A204.1 (cell line): ENCODE data around the gene SRBD1.

Experiments used
- FAIRE-seq: peaks from 2 replicates; lab custom pipeline; 2012; peaks lifted over from hg19 to GRCh38; lab: Jason Lieb, UNC

Gene SRBD1

DNA sequence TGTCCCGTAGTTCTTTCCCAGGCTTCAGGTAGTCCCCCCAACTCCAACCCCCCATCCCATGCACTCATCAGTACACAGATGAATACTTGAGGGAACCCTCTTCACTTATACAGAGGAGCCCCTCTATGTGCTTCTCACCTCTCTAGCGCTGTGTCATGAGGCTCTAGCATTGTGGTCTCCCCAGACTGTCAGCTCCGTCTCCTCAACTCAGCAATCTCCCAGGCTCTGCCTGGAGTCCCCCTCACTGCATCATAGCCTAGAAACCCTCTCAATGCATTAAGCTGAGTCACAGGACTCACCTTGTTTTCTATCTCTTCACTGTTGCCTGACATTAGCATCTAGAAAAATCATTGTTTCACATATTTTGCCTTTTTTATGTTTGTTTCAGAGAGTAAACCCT lies 20.3 kb upstream of the SRBD1 start:
- FAIRE-seq: no peak

DNA sequence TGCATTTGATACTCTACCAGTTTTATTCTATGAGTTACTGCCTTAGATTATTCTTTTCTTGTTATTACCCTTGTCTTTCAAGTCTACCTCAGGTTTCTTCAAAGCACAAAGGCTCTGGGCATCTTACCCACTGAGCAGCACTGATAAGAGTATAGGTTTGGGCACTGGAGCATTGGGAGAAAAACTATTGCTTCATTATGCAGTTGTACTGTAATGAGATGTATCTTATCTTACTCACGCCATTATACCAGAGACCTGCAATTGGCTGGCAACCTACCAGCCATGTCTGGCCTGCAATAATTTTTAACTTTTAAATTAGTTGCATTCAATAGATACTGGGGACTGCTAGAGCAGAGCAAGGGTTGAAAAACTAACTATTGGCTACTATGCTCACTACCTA lies 18.9 kb upstream of the SRBD1 start:
- no peak for FAIRE-seq

DNA sequence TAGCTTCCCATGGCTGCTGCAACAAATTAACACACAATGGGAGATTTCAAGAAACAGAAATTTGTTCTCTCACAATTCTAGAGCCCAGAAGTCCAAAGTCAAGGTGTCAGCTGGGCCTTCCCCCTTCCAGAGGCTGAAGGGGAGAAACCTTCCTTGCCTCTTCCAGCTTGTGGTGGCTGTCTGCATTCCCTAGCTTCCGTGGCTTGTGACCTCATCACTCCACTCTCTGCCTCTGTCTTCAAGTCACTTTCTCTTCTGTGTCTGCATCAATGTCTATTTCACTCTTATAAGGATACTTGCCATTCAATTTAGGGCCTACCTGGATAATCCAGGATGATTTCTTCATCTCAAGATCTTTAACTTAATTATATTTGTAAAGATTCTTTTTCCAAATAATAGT lies 16.8 kb upstream of the SRBD1 start:
- FAIRE-seq: no peak

DNA sequence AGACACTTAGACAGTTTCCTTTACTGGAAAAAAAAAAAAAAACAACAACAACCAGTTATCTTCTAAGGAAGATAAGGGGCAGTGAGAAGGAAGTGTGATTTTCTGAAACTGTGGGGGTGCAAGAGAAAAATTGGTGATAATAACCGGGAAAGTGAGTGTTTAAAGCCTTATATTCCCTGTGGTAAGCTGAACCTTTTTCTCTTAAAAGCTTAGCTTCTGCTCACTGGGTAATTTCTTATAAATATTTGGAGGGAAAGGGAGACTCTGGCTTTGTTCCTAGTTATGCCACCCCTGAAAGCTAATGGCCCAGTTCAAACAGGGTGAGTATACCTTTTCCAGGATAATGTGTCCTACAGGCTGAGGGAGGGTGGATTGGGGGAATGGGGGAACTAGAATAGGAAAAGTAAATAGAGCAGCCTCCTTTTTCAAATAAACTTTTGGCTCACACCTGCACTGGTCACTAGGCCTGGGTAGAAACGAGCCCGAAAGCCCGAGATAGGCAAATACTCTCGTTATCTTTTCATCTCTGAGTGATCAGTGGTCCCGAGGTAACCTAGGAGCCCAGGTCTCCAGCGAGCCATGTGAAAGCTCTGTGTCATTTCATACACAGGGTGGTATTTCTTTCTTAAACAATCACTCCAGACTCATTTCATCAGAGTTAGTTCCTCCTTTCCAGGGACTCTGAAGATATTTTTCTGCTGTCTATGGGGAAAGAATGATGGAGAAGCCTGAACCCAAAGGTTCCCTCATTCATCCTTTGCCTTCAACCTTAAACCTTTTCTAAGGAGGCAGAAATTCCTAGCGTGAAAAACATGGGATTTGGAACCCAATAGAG lies 15.5 kb upstream of the SRBD1 start:
- FAIRE-seq: no peak

DNA sequence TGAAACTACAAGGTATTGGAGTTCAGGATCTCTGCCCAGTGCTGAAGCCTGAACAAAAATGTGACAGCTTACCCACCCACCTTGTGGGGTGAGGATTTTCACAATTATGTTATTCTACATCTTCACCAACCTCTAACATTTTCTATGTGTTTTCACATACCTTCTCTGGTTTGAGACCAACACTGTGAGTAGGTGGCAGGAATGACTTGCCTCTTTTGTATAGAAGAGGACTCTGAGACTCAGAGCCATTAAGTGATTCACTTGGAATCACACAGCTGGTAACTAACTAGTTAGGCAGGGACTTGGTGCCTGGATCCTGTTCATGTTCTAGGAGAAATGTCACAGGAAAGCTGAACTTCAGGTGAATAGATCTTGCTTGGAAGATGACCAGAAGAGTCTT lies 14.8 kb upstream of the SRBD1 start:
- no peak for FAIRE-seq

DNA sequence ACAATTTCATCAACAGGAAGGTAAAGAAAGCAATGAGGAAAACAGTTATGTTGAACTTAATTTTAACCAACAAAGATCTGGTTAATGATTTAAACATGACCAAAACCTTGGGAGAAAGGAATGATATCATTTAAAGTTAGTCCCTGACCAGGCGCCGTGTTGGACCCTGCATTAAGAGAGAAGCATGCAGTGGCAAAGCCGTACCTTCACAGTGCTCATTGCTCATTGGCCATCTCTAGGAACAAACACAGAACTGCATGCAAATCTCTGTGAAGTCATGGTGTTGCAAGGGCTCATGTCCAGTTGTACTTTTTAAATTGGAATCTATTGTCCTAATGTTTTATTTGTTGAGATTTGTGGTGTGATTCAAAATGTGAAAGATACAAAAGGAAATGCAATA lies 12.0 kb upstream of the SRBD1 start:
- FAIRE-seq: no peak

DNA sequence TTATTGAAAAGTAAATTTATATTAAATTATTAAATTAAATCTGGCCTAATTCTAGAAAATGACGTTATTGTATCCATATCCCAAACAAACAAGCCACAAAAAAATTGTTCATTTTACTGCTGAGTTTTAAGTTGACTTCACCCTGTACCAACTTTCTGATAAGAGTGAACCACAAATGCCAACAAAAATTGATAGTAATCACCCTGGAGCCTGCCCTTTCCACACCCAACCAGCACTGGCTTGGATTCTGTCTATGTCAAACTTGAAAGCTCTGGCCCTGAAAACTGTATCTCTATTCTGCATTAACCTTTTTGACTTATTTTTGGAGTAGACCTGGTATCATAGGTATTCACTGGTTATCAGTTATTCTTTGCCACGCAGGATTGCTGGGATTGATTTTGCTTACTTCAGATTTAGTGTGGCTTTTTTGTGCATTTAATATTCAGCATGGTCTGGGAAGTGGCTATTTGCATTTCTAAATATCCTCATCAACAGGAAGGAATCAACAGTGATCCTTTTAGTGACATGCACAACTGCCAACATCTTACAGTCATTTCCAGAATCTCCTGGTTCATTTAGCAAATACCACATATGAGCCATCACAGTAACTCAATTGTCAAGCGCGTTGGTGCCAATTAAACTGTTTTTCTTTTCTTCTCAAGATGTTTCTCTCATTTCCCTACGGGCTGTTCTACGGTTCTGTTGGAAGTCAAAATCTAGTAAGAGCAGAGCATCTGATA lies 11.4 kb upstream of the SRBD1 start:
- FAIRE-seq: no peak

DNA sequence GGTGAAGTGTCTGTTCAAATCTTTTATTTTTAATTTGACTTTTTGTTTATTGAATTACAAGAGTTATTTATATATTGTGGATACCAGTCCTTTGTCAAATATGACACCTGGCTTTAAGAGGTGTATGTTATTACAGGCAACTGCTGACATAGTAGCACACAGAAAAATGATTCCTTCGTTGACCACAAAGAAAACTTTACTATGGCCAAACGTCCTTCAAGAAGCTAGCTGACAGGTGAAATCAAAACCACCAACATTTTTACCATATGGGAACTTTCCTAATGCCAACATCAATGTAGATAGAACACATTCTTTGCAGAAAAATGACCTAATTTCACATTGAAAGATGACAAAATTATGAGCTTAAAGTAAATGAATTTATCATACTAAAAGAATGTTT lies 6.4 kb upstream of the SRBD1 start:
- no peak for FAIRE-seq

DNA sequence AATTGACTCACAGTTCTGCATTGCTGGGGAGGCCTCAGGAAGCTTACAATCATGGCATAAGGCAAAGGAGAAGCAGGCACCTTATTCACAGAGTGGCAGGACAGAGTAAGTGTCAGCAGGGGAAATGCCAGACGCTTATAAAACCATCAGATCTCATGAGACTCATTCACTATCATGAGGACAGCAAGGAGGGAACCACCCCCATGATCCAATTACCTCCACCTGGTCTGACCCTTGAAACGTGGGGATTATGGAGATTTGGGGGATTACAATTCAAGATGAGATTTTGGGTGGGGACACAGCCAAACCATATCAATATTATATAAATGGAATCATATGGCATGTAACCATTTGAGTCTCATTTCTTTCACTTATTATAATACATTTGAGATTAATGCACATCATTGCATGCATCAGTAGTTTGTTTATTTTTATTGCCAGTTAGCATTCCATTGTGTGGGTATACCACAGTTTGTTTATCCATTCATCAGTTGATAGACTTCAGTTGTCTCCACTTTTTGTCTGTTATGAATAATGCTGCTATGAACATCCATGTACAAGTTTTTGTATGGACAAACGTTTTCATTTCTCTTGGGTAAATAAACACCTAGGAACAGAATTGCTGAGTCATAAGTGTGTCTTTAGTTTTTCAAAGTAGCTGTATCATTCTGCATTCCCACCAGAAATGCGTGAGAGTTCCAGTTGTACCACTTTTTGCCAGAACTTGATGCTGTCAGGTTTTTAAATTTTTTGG lies 5.8 kb upstream of the SRBD1 start:
- FAIRE-seq: no peak

DNA sequence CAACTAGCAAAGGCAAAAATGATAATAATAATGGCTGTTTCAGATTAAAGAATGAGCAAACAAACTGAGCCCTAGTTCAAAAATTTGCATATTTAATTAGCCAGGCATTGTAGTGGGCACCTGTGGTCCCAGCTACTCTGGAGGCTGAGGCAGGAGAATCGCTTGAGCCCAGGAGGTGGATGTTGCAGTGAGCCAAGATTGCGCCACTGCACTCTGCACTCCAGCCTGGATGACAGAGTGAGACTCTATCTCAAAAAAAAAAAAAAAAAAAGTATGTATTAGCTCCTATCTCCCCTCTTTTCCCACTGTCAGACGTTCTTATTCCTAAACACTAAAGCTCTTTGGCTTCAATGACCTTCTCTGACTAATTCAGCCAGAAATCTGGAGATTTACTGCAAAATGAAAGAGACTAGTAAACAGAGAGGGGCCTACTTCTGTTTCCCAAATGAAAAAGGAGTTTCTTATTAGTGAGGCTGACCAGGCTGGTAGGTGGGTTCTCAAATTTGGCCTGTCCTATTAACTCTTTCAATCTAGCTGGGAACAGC lies 3.9 kb upstream of the SRBD1 start:
- no peak for FAIRE-seq

DNA sequence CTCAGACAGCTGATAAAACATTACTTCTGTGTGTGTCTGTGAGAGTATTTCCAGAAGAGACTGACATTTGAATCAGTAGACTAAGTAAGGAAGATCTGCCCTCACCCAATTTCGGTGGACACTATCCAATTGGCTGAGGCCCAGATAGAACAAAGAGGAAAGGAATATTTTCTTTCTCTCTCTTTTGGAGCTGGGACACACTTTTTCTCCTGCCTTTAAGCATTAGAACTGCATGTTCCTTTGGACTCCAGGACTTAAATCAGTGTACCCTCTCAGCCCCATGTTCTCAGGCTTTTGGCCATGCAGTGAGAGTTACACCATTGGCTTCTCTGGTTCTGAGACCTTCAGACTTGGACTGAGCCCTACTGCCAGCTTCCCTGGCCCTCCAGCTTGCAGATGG lies 3.3 kb upstream of the SRBD1 start:
- no peak for FAIRE-seq

DNA sequence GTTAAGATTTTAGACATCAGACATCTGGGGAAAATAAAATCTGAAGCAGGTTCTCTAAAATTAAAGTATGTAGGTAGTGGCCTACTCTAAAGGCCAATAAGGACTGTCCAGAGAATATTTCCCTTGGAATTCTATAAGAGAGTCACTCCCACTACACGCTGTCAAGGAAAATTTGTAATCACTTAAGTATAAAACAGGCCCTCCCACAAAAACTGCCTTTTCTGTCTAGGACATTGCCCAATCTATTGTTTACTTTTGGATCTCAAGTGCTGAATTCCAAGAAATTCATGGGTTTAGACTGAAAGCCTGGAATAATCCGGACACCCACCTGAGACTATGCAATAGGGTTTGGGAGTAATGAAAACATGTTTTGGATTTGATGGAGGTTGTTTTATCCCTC lies 1.7 kb upstream of the SRBD1 start:
- no peak for FAIRE-seq

DNA sequence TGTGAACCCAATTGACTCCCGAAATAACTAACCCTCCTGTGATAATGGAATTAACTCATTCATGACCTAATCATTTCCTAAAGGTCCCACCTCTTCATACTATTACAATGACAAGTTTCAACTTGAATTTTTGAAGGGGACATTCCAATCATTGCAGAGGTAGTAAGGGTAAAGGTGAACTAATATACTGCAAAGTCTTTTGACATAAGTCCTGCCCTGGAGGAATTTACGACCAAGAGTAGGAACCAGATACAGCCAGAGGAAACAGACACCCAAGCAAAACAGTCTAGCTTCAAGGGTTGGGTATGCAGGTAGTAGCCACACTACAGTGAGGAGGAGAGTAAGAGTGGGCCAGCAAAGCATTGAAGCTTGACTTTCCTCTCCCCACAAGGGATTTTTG lies 1.2 kb upstream of the SRBD1 start:
- no peak for FAIRE-seq

DNA sequence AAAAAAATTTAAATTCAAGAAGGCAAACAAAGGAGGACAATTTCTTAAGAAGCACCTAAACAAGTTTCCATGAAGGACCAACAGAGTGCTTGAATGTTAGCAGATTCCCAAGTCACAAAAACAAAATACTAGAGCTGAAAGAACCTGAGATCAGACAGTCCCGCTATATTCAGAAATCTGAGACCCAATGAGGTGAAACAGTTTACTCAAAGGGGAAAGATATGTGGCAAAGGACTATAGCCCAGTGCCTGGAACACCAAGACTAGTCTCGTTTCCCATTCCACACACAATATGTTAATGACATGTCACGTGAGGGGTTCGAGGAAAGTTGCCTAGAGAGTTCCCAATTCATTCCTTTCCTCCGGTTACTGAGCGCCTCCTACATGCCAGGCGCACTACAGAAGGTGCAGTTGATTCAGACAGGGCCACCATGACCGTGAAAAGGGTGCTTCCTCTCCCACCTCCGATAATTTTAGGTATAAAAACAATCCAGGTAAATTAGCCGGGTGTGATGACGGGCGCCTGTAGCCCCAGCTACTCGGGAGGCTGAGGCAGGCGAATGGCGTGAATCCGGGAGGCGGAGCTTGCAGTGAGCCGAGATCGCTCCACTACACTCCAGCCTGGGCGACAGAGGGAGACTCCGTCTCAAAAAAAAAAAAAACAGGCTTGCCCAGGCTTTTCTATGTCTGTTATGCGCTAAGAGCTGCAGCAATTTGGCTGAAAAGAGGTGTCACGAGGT lies 617 bp downstream of the SRBD1 start:
- FAIRE-seq: no peak

DNA sequence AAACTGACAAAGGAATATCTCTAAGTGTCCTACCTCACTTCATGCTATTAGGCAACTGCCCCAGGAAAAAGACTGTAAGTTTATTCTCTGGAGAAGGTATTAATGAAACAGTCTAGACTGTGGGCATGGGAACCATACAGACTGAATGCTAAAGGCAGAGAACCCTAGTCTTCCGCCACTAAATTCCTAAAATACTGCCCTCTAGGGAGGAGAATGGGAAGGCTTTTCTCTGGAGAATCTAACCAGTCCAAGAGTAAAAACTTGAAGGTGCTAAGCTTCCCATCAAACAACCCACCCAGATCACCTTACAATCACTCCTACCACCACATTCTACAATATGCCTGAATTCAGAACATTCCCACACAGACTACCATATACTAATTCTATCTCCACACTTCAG lies 3.4 kb downstream of the SRBD1 start:
- no peak for FAIRE-seq

DNA sequence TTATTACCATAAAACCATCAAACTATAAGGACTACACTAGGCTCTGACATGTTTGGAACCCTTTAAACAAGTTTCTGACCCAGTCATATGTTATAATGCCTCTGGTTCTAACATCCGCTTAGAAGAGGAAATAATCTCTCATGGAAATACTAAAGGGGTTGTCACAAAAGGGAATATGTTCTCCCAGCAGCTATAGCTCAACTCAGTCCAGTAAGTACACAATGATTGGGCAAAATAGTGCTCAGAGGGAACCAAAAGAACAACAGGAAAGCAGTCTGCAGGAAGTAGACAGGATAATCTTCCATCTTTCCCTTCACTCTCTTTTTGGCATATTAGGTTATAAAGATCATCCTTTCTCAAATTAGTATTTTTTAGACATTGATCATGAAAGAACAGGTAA lies 4.3 kb downstream of the SRBD1 start:
- no peak for FAIRE-seq

DNA sequence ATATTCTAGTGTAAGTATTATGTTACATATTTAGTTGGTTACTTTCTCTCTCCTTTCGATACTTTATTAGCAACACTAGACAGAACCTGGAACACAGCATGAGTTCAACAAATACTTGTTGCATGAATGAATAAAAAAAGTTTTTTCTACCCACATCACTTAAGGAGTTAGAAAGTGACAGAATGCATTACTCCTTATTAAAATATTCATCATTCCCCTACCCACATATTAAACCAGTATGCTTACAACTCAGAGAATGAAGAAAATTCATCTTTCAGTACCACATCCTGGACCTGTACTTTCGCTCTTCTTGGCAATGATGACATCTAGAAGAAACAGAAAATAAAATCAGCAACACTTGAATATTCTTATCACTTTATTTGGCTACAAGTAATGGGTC lies 6.0 kb downstream of the SRBD1 start:
- FAIRE-seq: no peak

DNA sequence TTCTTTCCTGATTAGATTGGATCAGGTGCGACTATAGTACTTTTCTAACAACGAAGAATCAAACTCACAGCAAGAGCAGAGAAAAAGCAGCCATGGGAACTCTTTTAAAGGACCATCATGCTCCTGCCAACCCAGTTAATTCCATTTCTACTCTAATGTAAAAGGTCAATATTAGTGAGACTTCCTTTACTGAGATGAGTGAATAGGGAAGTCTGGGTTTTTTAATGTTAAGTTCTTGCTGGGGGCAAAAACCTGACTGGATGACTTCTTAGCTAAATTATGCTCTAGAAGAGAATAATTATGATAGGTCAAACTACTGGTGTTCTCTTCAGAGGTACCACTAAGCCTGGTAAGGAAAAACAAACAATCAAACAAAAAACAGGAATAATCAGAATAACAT lies 8.4 kb downstream of the SRBD1 start:
- no peak for FAIRE-seq

DNA sequence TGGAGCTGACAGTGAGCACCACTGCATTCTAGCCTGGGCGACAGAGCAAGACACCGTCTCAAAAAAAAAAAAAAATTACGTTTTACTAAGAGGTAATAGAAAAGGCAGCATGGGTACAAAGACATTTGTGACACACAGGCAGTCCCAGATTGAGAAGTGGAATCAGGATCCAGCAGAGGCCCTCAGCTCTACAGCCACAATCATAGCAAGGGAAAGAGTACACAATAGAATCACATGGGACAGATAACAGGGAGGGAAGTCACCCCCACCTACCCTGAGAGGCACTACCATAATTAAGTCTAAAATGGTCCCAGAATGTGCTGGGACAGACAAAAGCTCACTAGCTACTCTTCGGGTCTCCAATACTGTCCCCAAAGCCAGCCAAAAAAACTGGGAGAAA lies 12.5 kb downstream of the SRBD1 start:
- FAIRE-seq: no peak

DNA sequence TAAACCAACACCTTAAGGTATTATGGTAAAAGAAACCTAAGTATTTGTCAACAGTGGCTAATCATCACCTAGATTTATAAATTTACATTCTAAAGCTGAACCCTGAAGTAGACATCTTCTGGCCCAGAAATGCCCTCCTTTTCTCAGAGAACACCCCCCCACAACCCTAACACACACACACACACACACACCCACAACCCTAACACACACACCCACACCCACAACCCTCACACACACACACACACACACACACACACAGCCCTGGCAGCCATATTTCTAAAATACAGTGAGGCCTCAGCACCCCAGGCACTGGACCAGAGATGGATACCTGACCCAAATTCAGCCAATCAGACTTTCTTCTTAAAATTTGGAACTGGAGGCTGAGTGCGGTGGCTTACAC lies 14.3 kb downstream of the SRBD1 start:
- no peak for FAIRE-seq

DNA sequence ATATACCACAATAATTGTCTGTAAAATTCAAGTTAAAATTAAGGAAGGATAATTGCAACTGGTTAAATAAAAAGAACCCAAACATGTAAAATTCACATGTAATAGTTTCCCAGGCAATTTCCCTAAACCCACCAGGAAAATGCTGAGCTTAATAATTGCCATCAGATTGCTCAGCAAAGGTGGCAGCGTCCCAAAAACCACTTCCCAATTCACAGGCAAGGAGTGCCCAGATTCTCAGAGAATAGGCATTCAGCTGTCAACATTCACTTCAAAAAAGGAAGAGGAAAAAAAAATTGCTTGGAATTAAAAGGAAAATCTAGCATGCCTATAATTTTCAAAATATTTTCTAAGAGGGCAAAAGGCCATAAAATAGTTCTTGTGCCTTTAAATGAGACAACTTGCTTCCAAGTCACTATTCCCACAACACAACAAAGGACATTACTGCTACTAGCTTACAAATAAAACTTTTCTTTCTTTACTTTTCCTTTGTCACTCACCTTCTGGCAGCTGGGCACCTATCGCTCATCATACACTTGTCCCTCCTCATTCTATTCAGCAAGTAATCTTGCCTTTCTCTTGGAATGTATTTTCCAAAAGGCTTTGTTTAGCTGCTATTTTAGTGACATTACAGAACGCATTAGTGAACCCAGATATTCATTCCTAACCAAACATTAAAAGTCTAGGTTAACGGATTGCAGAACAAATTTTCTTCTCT lies 15.2 kb downstream of the SRBD1 start:
- no peak for FAIRE-seq

DNA sequence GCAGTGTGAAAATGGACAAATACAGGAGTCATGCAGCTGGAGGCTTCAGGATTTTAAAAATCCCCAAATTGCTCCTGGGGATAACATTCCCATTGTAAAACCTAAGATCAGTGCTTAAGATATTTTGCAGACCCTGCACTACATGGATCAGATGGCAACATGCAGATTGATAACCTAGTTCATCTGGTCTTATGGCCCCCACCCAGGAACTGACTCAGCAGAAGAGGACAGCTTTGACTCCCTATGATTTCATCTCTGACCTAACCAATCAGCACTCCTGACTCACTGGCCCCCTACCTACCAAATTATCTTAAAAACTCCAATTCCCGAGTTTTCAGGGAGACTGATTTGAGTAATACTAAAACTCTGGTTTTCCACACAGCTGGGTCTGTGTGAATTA lies 20.0 kb downstream of the SRBD1 start:
- no peak for FAIRE-seq
